Measurements from ENCODE around the gene CDH22.

CDH22 gene

DNA sequence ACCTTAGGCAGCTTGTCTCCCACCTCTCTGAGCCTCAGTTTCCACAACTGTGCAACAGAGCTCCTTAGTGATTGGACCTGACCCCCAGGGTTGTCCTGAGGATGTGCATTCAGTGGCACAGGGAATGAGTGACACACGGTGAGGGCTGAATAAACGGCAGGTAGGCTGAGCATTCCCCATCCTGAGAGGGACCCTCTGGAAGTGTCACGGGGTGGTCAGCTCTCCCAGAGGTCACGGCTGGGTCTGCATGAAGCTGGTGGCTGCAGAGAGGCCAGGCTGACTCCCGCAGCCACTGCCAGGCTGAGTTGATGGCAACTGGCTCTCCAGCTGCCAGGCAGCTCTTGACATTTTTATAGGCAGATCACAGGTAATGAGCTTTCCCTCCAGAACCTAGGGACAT is 147.6 kb downstream of the CDH22 start:
- no peak for DNase-seq

DNA sequence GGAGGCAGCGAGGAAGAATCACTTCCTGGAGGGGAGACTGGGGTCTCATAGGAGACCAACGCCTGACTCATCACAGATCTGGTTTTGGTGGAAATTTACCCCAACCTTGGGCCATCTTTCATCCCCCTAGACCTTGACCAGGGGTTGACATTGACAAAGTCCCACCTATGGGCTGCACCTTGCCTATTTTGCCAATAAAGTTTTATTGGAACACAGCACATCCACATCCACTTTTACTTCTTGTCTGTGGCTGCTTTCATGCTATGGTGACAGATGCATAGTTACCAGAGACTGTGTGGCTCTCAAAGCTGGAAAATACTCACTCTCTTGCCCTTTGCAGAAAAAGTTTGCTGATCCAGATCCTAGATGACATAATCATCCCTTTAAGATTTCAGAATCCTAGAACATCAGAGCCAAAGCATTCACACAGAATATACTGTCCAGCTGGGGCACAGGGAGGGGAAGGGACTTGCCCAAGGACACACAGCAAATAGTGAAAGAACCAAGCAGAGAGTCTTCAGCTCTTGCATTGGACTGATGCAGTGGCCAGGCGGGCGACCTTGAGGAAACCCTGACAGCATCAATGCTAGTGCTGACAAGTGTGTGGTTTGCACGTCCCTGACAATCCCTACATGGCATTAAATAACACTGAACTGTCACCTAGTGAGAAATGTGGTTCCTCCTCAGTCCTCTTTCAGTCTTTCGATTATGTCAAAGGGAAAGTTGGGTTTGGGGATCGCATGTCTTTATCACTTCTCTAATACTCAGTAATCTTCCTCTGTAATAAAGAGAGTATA is 149.0 kb downstream of the CDH22 start:
- no peak for DNase-seq

DNA sequence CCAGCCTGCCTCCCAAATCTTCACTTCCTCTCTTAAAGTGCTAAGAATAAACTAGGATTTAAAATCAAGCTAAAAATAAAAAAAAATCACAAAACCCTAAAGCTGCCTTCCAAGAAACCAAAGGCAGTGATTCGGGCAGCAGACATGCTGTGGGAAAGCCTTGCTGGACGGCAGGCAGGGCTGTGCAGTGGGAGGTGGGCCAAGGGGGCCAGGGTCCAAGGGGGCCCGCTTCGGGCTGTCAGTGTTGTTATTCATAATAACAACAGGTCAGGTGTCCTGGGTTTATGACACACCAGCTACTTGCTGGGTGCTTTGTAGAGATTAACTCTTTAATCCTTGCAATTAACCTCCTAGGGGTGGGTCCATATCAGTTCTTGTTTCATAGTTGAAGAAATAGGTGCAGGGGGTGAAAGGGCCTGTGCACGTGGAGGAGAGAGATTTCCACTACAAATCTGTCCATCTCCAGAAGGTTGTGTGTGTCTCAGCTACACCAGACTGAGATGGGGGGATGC is 149.8 kb downstream of the CDH22 start:
- no peak for DNase-seq

DNA sequence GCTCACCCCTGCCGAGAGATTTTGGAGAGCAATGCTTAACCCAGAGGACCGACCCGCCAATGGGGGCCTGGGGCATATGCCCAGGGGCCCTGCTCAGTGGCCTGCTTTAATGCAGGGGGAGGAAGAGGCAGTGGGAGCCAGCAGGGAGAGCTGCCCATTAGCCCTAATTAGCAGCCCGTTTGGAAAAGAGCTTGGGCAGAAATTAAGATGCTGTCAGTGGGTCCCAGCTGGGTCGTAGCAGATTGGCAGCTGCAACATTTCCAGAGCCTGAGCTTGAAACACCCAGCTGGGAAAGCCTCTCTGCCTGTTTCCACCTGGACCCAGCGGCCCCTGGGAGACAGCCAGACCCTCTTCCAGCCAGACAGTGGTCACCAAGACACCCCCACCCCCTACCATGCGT is 150.7 kb downstream of the CDH22 start:
- no peak for DNase-seq

DNA sequence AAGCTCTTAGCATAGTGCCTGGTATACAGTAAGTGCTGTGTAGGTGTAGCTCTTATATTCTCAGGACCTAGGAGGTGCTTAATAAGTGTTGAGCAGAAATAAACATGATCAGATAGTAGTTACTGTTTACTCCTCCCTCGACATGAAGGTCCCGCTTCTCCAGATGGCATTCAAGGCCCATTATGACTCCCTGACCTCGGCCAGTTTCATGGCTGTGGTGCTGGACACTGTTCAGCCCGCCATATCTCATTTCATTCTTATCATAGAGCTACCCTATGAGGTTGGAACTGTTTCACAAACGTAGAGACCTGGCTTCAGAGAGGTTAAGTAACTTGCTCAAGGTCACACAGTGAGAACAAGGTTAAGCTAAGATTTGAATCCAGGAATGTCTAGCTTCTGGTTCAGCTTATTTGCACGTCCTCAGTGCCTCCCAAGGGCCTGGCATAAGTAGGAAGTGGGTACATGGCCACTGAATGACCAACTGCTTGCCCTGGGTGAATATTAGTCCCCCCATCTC is 151.2 kb downstream of the CDH22 start:
- DNase-seq: no peak

DNA sequence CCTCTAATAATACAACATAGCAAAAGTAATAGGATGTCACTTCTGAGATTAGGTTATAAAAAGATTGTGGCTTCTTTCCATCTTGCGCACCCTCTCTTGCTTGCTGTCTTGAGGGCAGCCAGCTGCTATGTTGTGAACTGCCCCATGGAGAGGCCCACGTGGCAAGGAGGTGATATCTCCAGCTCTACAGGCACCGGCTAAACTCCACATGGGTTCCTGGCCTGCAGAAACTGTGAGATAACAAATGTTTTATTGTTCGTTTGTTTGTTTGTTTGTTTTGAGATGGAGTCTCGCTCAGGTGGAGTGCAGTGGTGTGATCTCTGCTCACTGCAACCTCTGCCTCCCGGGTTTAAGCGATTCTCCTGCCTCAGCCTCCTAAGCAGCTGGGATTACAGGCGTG is 152.2 kb downstream of the CDH22 start:
- DNase-seq: no peak

DNA sequence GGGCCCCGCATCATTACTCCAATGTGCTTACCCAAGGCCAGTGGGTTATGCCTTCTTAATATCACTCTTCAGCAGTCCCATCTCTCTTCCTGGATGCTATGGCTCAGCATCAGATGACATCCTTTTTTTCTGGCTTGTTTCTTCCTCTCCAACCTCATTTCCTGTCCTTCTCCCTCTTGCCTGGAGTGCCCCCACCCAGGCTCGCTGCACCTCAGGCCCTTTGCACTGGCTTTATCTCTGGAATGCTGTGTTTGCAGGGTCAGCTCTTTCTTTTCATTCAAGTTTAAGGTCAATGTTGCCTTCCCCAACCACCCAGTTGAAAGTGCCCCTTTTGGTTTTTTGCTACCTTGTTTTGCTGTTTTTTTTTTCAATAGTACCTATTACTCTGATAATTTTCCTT is 153.5 kb downstream of the CDH22 start:
- no peak for DNase-seq

DNA sequence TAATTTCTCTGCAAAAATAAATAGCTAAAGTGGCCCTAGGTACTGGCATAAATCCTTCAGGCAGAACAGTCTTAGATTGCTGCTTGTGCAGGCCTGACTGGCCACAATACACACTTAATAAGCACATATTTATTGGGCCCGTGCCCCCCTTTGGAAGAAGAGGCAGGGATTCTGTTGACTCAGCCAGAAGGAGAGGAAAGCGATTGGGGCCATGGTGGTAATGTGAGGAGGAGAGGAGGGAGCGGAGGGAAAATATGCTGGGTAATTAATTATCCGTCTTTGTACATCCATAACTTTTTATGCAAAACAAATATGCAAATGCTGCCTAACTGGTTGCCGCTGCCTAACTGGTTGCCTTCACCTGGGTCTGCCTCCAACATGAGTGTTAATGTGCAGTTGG is 154.0 kb downstream of the CDH22 start:
- DNase-seq: no peak

DNA sequence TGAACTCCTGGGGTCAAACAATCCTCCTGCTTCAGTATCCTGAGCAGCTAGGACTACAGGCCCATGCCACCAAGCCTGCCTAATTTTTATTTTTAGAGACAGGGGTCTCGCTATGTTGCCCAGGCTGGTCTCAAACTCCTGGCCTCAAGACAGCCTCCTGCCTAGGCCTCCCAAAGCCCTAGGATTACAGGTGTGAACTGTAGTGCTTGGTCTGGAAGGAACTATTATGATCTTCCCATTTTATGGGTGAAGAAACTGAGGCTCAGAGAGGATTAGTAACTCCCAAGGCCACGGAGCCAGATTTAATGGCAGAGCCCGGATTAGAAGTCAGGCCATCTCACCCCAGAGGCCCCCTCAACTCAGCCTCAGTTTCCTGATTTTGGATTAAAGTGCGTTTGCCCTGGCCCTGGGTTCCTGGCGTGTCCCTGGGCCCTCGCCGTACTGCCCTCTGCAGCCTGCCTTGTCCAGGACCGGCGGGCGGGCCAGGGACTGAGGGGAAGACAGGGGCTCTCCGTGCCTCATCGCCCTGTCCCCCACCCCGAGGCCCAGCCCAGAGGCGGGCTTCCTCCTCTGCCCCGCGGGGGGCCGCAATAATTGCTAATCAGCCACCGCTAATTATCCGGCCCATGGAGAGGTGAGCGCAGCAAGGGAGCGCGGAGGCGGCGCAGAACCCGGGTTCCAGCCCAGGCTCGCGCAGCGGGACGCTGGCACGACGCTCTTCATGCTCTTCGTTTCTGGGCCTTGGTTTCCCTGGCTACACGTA is 155.3 kb downstream of the CDH22 start:
- no peak for DNase-seq

DNA sequence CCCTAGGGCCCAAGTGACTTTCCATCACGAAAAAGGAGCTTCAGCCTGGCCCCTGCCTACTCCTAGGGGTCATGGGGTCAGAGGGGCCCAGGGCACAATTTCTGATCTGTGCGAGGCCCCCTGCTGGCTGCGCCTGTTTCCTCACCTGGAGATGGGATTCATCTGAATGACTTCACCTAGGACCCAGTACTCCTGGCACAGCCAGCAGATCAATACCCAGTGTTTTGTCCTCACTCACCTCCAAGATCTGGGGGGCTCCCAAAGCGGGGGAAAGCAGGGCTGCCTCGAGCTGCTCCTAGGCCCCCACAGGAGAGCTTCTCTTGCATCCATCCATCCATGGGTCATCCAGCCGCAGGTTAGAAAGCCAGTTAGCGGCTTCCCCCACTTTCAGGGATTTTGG is 156.4 kb downstream of the CDH22 start:
- DNase-seq: no peak

DNA sequence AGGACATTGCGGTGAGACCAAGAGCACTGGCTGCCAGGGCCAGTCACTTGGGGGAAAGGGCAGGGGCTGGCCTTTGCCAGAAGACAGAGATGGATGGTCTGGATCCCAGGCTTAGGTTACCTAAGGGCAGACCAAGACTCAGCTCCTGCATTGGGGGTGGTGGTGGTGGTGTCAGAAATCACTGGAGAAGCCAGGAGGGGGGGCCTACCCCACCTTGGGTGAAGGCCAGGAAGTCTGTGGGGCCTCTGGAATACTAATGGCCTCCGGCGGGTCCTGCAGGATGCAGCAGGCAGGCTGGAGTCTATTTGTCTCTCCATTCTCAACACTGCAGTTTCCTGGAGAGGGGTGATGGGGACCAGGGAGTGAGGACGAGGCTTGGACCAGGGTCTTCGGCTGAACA is 157.4 kb downstream of the CDH22 start:
- no peak for DNase-seq

DNA sequence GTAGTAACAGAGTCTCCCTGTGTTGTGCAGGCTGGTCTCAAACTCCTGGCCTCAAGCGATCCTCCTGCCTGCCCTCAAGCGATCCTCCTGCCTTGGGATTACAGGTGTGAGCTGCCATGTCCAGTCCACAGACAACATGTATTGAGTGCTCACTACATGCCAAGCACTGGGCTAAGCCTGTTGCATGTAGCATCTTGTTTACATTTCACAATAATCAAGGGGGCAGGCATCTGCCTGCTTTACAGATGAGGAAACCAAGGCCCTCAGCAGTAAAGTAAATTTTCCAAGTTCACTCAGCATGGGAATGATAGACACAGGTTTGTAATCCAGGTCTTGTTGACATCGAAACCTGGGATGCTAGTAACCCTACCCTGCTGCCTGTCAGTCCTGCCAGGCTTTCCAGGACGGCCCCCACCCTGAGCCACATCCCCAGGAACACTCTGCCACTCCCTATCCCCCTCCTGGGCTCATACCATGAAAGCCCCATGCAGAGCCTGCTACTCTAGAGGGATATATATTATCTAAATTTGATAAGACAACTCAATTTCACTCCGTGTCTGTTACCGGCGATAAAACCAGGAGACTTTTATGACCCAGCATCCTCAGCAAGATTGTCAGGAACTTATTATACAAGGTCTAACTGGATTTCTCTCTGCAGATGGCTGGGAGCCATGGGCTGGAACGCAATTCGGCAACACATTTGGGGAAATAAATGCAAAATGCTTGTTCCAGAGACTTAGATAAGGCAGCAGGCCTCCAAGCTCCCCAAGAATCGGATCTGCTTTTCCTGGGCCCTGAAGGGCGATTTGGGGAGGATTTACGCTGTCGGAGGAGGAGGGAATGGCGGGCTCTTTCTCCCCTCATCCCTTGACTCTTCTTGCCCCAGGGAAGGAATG is 159.7 kb downstream of the CDH22 start:
- no peak for DNase-seq

DNA sequence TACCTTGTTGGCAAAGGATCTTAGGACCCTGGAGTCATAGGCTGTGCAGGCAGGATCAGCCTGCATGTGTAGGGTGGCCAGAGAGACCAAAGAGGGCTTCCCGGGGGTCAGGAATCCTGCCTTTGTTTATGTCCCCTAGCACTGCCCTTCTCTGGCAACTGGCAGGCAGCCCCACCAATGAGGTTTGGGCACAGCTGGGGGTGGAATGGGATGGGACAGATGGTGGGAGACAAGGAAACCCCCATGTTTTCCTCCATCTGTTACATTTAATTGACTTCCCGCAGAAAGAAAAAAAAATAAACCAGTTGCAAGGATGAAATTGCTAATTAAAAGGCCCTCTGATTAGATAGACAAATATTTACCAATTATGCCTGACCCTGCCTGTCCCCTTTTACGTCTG is 162.6 kb downstream of the CDH22 start:
- DNase-seq: no peak

DNA sequence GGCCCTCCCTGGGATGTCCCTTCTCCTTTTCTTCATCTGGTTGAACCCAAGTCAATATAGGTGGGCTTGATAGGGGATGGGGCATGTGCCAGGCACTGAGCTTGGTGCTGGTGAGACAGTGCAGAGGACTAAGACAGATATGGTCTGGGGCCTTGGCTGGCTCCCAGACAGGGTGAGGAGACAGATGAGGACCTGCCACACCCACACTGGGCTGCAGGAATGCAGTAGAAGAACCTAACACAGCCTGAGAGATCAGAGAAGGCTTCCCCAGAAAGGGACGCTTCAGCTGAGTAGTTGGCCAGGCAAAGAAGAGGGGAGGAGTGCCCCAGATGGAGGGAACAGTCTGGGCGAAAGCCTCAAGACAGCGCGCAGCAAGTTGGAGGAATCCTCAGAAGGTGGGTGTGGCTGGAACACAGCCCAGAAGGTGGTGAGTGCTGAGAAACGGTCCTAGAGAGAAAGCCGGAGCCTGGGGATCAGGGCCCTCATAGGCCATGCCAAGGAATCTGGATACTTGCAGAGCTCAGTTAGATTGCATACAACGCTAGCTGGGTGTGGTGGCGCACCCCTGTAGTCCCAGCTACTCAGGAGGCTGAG is 163.8 kb downstream of the CDH22 start:
- no peak for DNase-seq

DNA sequence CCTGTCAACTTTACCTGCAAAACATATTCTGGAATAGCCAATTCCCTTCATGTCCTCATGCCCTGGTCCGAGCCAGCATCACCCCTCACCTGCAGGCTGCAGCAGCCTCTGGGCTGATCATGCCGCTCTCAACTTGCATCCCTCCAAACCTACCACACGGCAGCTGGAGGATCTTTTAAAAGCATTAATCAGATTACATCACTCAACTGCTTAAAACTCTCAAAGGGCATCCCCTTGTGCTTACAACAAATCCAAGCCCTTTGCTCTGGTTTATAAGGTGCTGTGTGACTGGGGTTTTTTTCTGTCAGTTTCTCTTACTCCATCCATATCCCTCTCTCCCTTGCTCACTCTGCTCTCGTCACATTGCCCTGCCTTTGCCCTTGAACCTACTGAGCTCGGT is 166.2 kb downstream of the CDH22 start:
- no peak for DNase-seq

DNA sequence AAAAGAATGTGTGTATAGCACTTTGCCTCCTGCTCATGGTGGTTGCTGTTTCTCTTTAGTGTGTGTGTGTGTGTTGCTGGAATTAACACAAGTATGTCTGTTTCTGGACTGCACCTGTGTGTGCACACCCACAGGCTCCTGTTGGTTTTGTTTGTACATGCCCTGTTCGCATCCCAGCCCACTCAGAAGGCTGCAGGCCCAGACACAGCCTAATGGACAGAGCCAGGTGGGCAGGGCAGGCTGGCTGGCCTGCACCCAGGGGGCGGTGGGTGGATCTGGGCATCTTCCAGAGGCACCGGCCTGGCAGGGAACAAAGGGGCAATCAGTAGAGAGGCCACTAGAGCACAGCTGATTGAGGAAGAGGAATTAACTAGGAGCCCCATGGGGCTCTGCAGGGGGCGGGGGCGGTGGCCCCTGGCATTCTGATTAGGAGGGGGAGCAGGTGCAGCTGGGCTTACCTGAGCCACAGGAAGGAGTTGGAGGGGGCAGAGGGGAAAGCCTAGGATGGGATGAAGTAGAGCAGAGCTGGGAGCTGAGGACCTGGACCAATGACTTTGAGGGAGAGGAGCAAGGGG is 168.3 kb downstream of the CDH22 start:
- DNase-seq: peak; percentile 68

DNA sequence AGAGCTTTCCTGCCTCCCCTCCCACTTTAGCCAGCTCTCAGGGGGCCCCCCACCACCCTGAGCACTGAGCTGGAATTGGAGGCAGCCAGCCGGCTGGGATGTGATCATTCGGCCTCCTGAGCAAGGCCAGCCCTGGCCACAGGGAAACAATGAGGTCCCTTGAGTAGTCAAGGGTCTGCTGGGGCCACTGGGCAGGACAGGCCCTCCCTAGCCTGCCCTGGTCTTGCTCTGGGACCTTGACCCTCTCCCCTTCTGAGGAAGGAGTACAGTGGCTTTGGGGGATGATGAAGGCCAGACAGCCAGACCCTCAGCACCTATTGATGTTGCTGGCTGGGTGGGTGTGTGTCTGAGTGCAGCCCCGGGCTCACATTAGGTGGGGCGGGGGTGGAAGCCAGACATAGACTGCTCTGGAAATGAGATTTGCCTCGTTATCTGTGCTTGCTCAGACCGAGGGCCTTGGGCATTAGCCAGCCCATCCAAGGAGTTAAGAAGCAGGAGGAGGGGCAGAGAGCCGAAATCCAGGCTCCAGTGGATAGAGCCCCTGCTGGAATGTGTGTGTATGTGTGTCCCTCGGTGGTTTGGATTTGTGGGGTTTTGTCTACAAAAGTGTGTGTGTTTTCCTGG is 168.9 kb downstream of the CDH22 start:
- no peak for DNase-seq

DNA sequence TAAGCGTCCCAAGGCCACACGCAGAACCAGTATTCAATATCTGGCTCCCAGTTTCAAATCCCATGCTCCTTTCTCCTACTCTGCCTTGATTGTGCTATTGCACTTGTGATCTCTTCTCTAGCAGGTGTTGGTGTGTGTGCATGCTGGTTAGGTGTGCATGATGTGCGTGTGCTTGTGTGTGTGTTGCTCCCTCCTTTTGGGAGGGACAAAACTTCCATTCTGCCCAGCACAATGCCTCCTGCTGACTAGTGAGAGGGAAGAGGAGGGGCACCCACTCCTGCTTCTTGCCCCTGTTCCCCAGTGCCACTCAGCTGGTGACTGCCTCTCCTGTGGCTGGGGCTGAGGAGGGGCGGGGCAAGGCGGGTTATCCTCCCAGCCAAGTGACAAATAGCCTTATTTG is 170.5 kb downstream of the CDH22 start:
- no peak for DNase-seq

DNA sequence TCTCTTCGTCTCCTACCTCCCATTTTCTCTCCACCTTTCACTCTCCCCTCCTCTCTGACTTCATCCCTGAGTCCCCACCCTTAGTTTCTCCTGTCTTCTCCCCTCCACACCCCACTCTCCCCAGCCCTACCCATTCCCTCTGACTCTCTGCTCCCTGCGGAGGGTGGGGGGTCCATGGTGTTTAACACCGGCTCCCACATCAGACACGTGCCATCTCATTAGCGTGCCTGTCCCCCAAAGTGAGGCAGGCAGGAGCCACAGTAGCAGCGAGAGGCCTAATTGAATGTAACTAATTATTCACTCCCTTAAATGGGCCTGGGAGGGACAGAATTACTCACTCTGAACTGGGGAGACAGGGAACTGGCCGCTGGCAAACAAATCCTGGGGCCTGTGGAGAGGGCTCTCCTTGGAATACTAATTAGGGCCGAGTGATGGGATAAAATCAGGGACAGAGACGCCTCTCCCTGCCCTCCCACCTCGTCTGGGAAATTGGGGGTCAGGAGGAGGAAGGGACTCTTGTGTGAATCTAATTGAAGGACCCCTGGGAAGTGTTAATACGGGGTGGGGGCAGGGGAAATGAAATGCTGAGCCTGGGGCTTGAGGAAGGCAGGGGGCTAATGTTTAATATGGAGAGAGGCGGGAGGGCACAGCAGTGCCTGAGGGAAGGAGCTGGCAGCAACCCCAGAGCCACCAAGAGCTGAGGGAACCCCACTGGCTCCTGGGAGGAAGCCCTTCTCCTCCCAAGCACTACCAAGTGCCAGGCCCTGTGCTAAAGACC is 172.3 kb downstream of the CDH22 start:
- DNase-seq: no peak

DNA sequence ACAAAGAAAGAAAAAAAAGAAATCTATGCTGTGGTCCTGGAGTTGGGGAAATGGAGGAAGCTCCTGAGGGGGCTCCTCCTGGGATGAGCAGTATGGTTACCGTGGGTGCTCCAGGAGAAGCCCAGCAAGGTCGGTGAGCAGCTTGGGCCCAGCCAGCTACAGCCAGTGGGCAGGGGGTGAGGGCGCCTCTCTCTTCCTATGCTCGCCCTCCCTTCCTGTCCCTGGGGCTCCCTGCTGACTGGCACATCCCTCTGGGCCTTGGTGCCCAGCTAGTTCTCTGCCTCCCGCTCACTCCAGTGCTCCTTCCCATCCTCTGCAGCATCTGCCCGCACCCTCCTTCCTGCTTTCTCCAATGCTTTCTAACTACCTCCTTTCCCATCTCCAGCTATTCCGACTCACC is 173.6 kb downstream of the CDH22 start:
- DNase-seq: no peak

Measured in NCI-H1436 (cell line).